Inflammatory macrophage treated with lipopolysaccharide for 4 hours (primary cell): ENCODE results near the gene CAMKMT.
A peak's percentile ranks its signal among the peaks of the same experiment; 100 is the strongest.

ENCODE experiments used
- DNase-seq: peaks from one replicate; pipeline ENCODE4 v3.0.0-alpha.2; 2020

Gene CAMKMT

GRCh38 chr2:44519026-44519425 is 157.3 kb downstream of the CAMKMT start:
- DNase-seq: no peak

GRCh38 chr2:44522846-44523245 is 161.1 kb downstream of the CAMKMT start:
- no peak for DNase-seq

- no peak for DNase-seq
Measured at GRCh38 chr2:44524347-44524926, 162.7 kb downstream of the CAMKMT start.

- DNase-seq: no peak
Measured at GRCh38 chr2:44526352-44526751, 164.6 kb downstream of the CAMKMT start.

- no peak for DNase-seq
Measured at GRCh38 chr2:44528595-44528994, 166.8 kb downstream of the CAMKMT start.

GRCh38 chr2:44529448-44529847 is 167.7 kb downstream of the CAMKMT start:
- DNase-seq: no peak

GRCh38 chr2:44531289-44531688 is 169.5 kb downstream of the CAMKMT start:
- DNase-seq: no peak

GRCh38 chr2:44532031-44532430 is 170.3 kb downstream of the CAMKMT start:
- no peak for DNase-seq

- DNase-seq: peak; percentile 30
Measured at GRCh38 chr2:44533508-44533907, 171.8 kb downstream of the CAMKMT start.

- DNase-seq: no peak
Measured at GRCh38 chr2:44535376-44535775, 173.6 kb downstream of the CAMKMT start.

- no peak for DNase-seq
Measured at GRCh38 chr2:44537264-44537663, 175.5 kb downstream of the CAMKMT start.

GRCh38 chr2:44542520-44542919 is 180.8 kb downstream of the CAMKMT start:
- DNase-seq: no peak

- DNase-seq: no peak
Measured at GRCh38 chr2:44543773-44544725, 182.3 kb downstream of the CAMKMT start.

- DNase-seq: no peak
Measured at GRCh38 chr2:44545005-44545404, 183.3 kb downstream of the CAMKMT start.

- peak; percentile 10 for DNase-seq
Measured at GRCh38 chr2:44546459-44547127, 184.8 kb downstream of the CAMKMT start.

- no peak for DNase-seq
Measured at GRCh38 chr2:44547718-44548117, 186.0 kb downstream of the CAMKMT start.

GRCh38 chr2:44548221-44549098 is 186.7 kb downstream of the CAMKMT start:
- DNase-seq: no peak

- no peak for DNase-seq
Measured at GRCh38 chr2:44549099-44549471, 187.3 kb downstream of the CAMKMT start.

- no peak for DNase-seq
Measured at GRCh38 chr2:44549856-44550255, 188.1 kb downstream of the CAMKMT start.

- DNase-seq: peak; percentile 71
Measured at GRCh38 chr2:44550561-44550960, 188.8 kb downstream of the CAMKMT start.

- no peak for DNase-seq
Measured at GRCh38 chr2:44551497-44551896, 189.8 kb downstream of the CAMKMT start.

- DNase-seq: no peak
Measured at GRCh38 chr2:44553456-44553855, 191.7 kb downstream of the CAMKMT start.

- no peak for DNase-seq
Measured at GRCh38 chr2:44555700-44556099, 194.0 kb downstream of the CAMKMT start.
